B cell (primary cell): ENCODE results near the gene C3orf85. TPM values are rescaled to one million over a fixed set of nuclear protein-coding genes. Genes with fewer than 3 reads are reported as not detected.

Source experiments
- ATAC-seq: fragments of 200-7000 bp; cut with Tn5 transposase; one replicate; pipeline ENCODE4 v1.10.0; 2021; ENCODE audit warnings: low read depth, mild to moderate bottlenecking, moderate number of reproducible peaks, moderate library complexity
- CTCF ChIA-PET: fragments of 350-600 bp; sonication (Branson Sonifier 250); formaldehyde crosslinking; loops from one replicate; lab custom pipeline; 2021; ENCODE audit warnings: antibody characterized with exemption, inconsistent platforms; lab: Charles Lee
- POLR2A ChIA-PET: fragments of 350-600 bp; sonication (Branson Sonifier 250); formaldehyde crosslinking; loops from one replicate; lab custom pipeline; 2021; ENCODE audit warnings: antibody characterized with exemption; lab: Charles Lee
- DNase-seq: peaks from one replicate; pipeline ENCODE4 v3.0.0; 2013
- H2AFZ ChIP-seq: 2 replicates; pipeline ENCODE4 v1.6.1; 2012; ENCODE audit warnings: mild to moderate bottlenecking, low read depth, low read length; ENCODE audit not compliant: insufficient read depth, poor library complexity, severe bottlenecking
- H3K27ac ChIP-seq, 2 donors: 1 replicate in 1 of 2; 2 replicates in 1 of 2; pipeline ENCODE4 v1.5.1; 2012 to 2013; ENCODE audit warnings: low read length in 2 of 2, mild to moderate bottlenecking in 2 of 2, moderate library complexity in 1 of 2
- H3K27me3 ChIP-seq, 4 experiments: fragments of 200-600 bp in 1 of 4; sonication (generic) in 1 of 4; replicated peaks in 1 of 4; 1 replicate in 2 of 4; 2 replicates in 2 of 4; pipeline versions ENCODE4 v1.6.1 to v1.7.0; 2013 to 2016; ENCODE audit warnings: low read length in 3 of 4, mild to moderate bottlenecking in 2 of 4, mixed read lengths in 1 of 4, moderate library complexity in 1 of 4; ENCODE audit not compliant: insufficient read depth in 4 of 4, control insufficient read depth in 3 of 4; ENCODE audit errors: control extremely low read depth in 1 of 4
- H3K36me3 ChIP-seq, 2 experiments: replicated peaks in 1 of 2; 1 replicate in 1 of 2; 2 replicates in 1 of 2; pipeline versions ENCODE4 v1.6.1 to v1.7.1; 2013; ENCODE audit warnings: low read length in 1 of 2; ENCODE audit not compliant: insufficient read depth in 2 of 2, control insufficient read depth in 1 of 2; ENCODE audit errors: control extremely low read depth in 1 of 2, extremely low read depth in 1 of 2
- H3K4me1 ChIP-seq, 2 donors: fragments of 200-600 bp in 1 of 2; sonication (generic) in 1 of 2; 1 replicate in 1 of 2; 2 replicates in 1 of 2; pipeline versions ENCODE4 v1.5.1 to v1.6.1; 2013 to 2017; ENCODE audit warnings: low read length in 2 of 2; ENCODE audit not compliant: control insufficient read depth in 2 of 2, insufficient read depth in 2 of 2
- H3K4me2 ChIP-seq: replicated peaks from 2 replicates; pipeline ENCODE3; 2012; ENCODE audit warnings: mild to moderate bottlenecking, low read depth, low read length; ENCODE audit not compliant: poor library complexity, severe bottlenecking
- H3K4me3 ChIP-seq, 5 experiments: fragments of 200-600 bp in 1 of 5; sonication (generic) in 1 of 5; 1 replicate in 3 of 5; 2 replicates in 2 of 5; pipeline versions ENCODE4 v1.5.1 to v1.7.0; 2011 to 2016; ENCODE audit warnings: low read length in 4 of 5, mild to moderate bottlenecking in 4 of 5, low read depth in 2 of 5, control low read depth in 1 of 5, moderate library complexity in 1 of 5; ENCODE audit not compliant: insufficient read depth in 1 of 5; ENCODE audit errors: control extremely low read depth in 1 of 5, extremely low read depth in 1 of 5
- H3K79me2 ChIP-seq: fragments of 200-600 bp; sonication (generic); one replicate; pipeline ENCODE4 v1.6.0; 2016; ENCODE audit warnings: low read length; ENCODE audit not compliant: control insufficient read depth, insufficient read depth
- H3K9ac ChIP-seq: fragments of 200-600 bp; sonication (generic); 2 replicates; pipeline ENCODE4 v1.6.1; 2017; ENCODE audit warnings: mild to moderate bottlenecking, low read length, moderate library complexity
- H3K9me3 ChIP-seq, 3 donors: one replicate each; pipeline versions ENCODE4 v1.6.1 to v1.7.1; 2013; ENCODE audit warnings: low read length in 2 of 3; ENCODE audit not compliant: control insufficient read depth in 2 of 3, insufficient read depth in 1 of 3; ENCODE audit errors: control extremely low read depth in 1 of 3
- H4K20me1 ChIP-seq: 2 replicates; pipeline ENCODE4 v1.6.0; 2012; ENCODE audit warnings: mild to moderate bottlenecking, low read length; ENCODE audit not compliant: insufficient read depth, control insufficient read depth, poor library complexity, severe bottlenecking
- H3K27ac Mint-ChIP-seq: one replicate; pipeline ENCODE4 v1.8.0; 2021; ENCODE audit warnings: mixed read lengths
- H3K27me3 Mint-ChIP-seq: one replicate; pipeline ENCODE4 v1.8.0; 2021; ENCODE audit warnings: mixed read lengths
- H3K4me1 Mint-ChIP-seq: one replicate; pipeline ENCODE4 v1.8.0; 2021; ENCODE audit warnings: mixed read lengths
- H3K4me3 Mint-ChIP-seq: one replicate; pipeline ENCODE4 v1.8.0; 2021; ENCODE audit warnings: mixed read lengths
- H3K9me3 Mint-ChIP-seq: one replicate; pipeline ENCODE4 v1.8.0; 2022; ENCODE audit warnings: mixed read lengths; ENCODE audit not compliant: insufficient read depth
- CTCF ChIP-seq: fragments of 200-600 bp; IDR thresholded peaks from one replicate; pipeline ENCODE4 v1.8.0; 2022; ENCODE audit warnings: antibody characterized with exemption, mild to moderate bottlenecking
- EZH2 ChIP-seq: IDR thresholded peaks from 2 replicates; pipeline ENCODE4 v1.6.1; 2012; ENCODE audit warnings: borderline replicate concordance, low read depth, mild to moderate bottlenecking, moderate library complexity, low read length; ENCODE audit not compliant: insufficient read depth, poor library complexity, severe bottlenecking
- WGBS: methylation state at CpG from one replicate; pipeline ENCODE4 v1.1.5; 2013; ENCODE audit warnings: missing lambda C conversion rate; ENCODE audit not compliant: insufficient coverage; 5-methylcytosine and 5-hydroxymethylcytosine counted together
- intact Hi-C: fragments of 100-400 bp; cut with micrococcal nuclease; formaldehyde crosslinking; loops from one replicate; pipeline ENCODE4 v1.10.0; 2022
- polyA plus RNA-seq: library from polyadenylated mRNA; depleted of rRNA; stranded (reverse); fragments of >200 nt; gene quantifications from 2 replicates; pipeline ENCODE4 v1.2.3, GENCODE V29; 2012
- total RNA-seq, 2 donors: library from RNA; stranded (reverse); fragments of 120-200 nt in 1 of 2; gene quantifications; 1 replicate in 1 of 2; 2 replicates in 1 of 2; pipeline versions ENCODE4 v1.2.3 to v1.2.4, GENCODE V29; 2013 to 2022

C3orf85 gene
- total and polyA plus RNA-seq, 2 donors (not counting 1 experiment from before 2014, with no cell fraction given) = not detected

GRCh38 chr3:109175411-109175810 is 38.9 kb downstream of the C3orf85 start:
- Mint-ChIP-seq H3K9me3 (no peaks in the 10 kb centered on the region), H3K27me3 (no peaks in the 10 kb centered on the region), H3K27ac (no peak overlapping the region), H3K4me3 (no peak overlapping the region), H3K4me1 (no peaks in the 10 kb centered on the region)
- no peaks in the 10 kb centered on the region for H3K4me1 ChIP-seq
- H3K9ac ChIP-seq = no peak overlapping the region
- no peaks in the 10 kb centered on the region for H3K36me3 ChIP-seq
- no peak overlapping the region for H3K4me2 ChIP-seq
- H3K27ac ChIP-seq = no peak overlapping the region
- no peak for ATAC-seq
- no peak for DNase-seq
- no peaks in the 10 kb centered on the region for H3K9me3 ChIP-seq
- intact Hi-C loops = no loop called here
- H2AFZ ChIP-seq = no peak overlapping the region
- POLR2A ChIA-PET = no interaction called here
- H4K20me1 ChIP-seq = no peaks in the 10 kb centered on the region
- no peak overlapping the region for H3K4me3 ChIP-seq
- H3K27me3 ChIP-seq = no peaks in the 10 kb centered on the region
- H3K79me2 ChIP-seq = no peaks in the 10 kb centered on the region
- CTCF ChIA-PET = no interaction called here
- 83% methylated on average over 3 of the region's 3 CpGs for WGBS
- no peak for TF ChIP-seq EZH2
- no peak for TF ChIP-seq CTCF

- Histone ChIP-seq H3K79me2 (no peaks in the 10 kb centered on the region), H3K4me1 (no peaks in the 10 kb centered on the region), H3K4me3 (no peak overlapping the region), H3K36me3 (no peaks in the 10 kb centered on the region), H2AFZ (no peak overlapping the region), H3K4me2 (no peak overlapping the region), H3K27me3 (no peaks in the 10 kb centered on the region), H3K9ac (no peak overlapping the region), H3K27ac (no peak overlapping the region), H3K9me3 (no peaks in the 10 kb centered on the region), H4K20me1 (no peaks in the 10 kb centered on the region)
- intact Hi-C loops = no loop called here
- Mint-ChIP-seq H3K9me3 (no peaks in the 10 kb centered on the region), H3K27ac (no peak overlapping the region), H3K4me1 (no peaks in the 10 kb centered on the region), H3K27me3 (no peaks in the 10 kb centered on the region), H3K4me3 (no peak overlapping the region)
- TF ChIP-seq EZH2 (no peak), CTCF (no peak)
- WGBS = 75% methylated on average over 1 of the region's 4 CpGs
- POLR2A ChIA-PET = no interaction called here
- DNase-seq (no peak), ATAC-seq (no peak)
- CTCF ChIA-PET = no interaction called here
Measured at GRCh38 chr3:109176726-109177125, 40.2 kb downstream of the C3orf85 start.
